Fibroblast of lung (primary cell): ENCODE data around the gene NLRP13.

Experiments
- EZH2 ChIP-seq: IDR thresholded peaks from 2 replicates; pipeline ENCODE4 v1.5.1; 2012; ENCODE audit warnings: low read length, control low read depth, mild to moderate bottlenecking; ENCODE audit errors: missing control alignments
- TF ChIP-seq, protein P1 (sequence below), 2 donors: IDR thresholded peaks in 1 of 2; conservative IDR thresholded peaks in 1 of 2; 1 replicate in 1 of 2; 2 replicates in 1 of 2; pipeline ENCODE4 v1.5.1; 2011 to 2012; ENCODE audit warnings: low read length in 2 of 2, control low read depth in 1 of 2, inconsistent platforms in 1 of 2, low read depth in 1 of 2, mild to moderate bottlenecking in 1 of 2

DNA sequence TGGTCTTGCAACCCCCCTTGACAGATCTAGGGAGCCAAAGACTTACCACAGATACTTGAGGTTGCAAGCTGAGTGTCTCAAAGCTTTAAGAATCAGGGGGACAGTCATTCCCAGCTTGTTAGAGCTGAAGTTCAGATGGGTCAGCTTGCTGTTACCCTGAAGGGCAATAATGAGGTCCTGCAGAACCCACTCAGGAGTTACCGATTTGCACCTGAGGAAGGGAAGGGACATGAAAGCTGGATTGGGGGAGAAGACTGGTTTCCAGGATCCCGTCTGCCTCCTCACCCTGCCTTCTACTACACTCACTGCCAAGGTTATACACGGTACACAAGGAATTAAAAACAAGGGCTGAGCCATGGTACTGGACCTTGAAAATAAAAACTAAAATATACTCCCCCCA, 24.4 kb downstream of the NLRP13 start:
- TF ChIP-seq, protein P1, sequence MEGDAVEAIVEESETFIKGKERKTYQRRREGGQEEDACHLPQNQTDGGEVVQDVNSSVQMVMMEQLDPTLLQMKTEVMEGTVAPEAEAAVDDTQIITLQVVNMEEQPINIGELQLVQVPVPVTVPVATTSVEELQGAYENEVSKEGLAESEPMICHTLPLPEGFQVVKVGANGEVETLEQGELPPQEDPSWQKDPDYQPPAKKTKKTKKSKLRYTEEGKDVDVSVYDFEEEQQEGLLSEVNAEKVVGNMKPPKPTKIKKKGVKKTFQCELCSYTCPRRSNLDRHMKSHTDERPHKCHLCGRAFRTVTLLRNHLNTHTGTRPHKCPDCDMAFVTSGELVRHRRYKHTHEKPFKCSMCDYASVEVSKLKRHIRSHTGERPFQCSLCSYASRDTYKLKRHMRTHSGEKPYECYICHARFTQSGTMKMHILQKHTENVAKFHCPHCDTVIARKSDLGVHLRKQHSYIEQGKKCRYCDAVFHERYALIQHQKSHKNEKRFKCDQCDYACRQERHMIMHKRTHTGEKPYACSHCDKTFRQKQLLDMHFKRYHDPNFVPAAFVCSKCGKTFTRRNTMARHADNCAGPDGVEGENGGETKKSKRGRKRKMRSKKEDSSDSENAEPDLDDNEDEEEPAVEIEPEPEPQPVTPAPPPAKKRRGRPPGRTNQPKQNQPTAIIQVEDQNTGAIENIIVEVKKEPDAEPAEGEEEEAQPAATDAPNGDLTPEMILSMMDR (conservative IDR thresholded peaks at IDR 0.05 in 1 of 2, IDR thresholded peaks at IDR 0.05 in 1 of 2; ENCODE audit: low read depth in 1 of 2, low read length in 2 of 2), result no peak
- TF ChIP-seq EZH2, result no peak
